NCI-H2196 (cell line): ENCODE data around the gene ATP2C2.

Experiments
- DNase-seq: peaks from one replicate; lab custom pipeline; 2025; ENCODE audit not compliant: unreplicated experiment; lab: John Stamatoyannopoulos, UW

Gene ATP2C2

GRCh38 chr16:84361546-84361945 lies 6.8 kb upstream of the ATP2C2 start:
- no peak for DNase-seq

- peak; percentile 27 for DNase-seq
Observed at GRCh38 chr16:84362471-84362941, 5.8 kb upstream of the ATP2C2 start.

- no peak for DNase-seq
Observed at GRCh38 chr16:84366208-84366607, 2.1 kb upstream of the ATP2C2 start.

GRCh38 chr16:84367297-84367680 lies 1.0 kb upstream of the ATP2C2 start:
- no peak for DNase-seq

- DNase-seq = no peak
Observed at GRCh38 chr16:84367750-84368307, 509 bp upstream of the ATP2C2 start.

- no peak for DNase-seq
Observed at GRCh38 chr16:84369105-84369504, 767 bp downstream of the ATP2C2 start.

GRCh38 chr16:84369938-84370627 lies 1.7 kb downstream of the ATP2C2 start:
- no peak for DNase-seq

GRCh38 chr16:84370723-84371552 lies 2.6 kb downstream of the ATP2C2 start:
- DNase-seq = no peak

- no peak for DNase-seq
Observed at GRCh38 chr16:84371553-84371865, 3.2 kb downstream of the ATP2C2 start.

GRCh38 chr16:84373907-84374489 lies 5.7 kb downstream of the ATP2C2 start:
- no peak for DNase-seq

GRCh38 chr16:84378099-84378498 lies 9.8 kb downstream of the ATP2C2 start:
- DNase-seq = no peak

- no peak for DNase-seq
Observed at GRCh38 chr16:84378567-84378966, 10.2 kb downstream of the ATP2C2 start.

- DNase-seq = no peak
Observed at GRCh38 chr16:84379008-84379708, 10.8 kb downstream of the ATP2C2 start.

GRCh38 chr16:84379709-84380362 lies 11.5 kb downstream of the ATP2C2 start:
- DNase-seq = no peak

GRCh38 chr16:84380405-84380804 lies 12.1 kb downstream of the ATP2C2 start:
- DNase-seq = no peak

GRCh38 chr16:84382396-84382795 lies 14.1 kb downstream of the ATP2C2 start:
- DNase-seq = no peak

GRCh38 chr16:84383106-84383505 lies 14.8 kb downstream of the ATP2C2 start:
- no peak for DNase-seq

- no peak for DNase-seq
Observed at GRCh38 chr16:84386047-84386446, 17.7 kb downstream of the ATP2C2 start.

- DNase-seq = no peak
Observed at GRCh38 chr16:84387021-84387420, 18.7 kb downstream of the ATP2C2 start.

GRCh38 chr16:84390131-84390785 lies 21.9 kb downstream of the ATP2C2 start:
- no peak for DNase-seq
